Superior temporal gyrus (tissue), 1 donor: ENCODE results near the gene KDM3B.
"Not testable (repeated sequence)": the region's sequence is repeated elsewhere in the genome, so short reads cannot be mapped to it uniquely, and the experiment has no call there.

Experiments
- DNase-seq: peaks from one replicate; pipeline ENCODE4 v3.0.0-alpha.2; 2016; ENCODE audit errors: extremely low spot score

Gene KDM3B, protein sequence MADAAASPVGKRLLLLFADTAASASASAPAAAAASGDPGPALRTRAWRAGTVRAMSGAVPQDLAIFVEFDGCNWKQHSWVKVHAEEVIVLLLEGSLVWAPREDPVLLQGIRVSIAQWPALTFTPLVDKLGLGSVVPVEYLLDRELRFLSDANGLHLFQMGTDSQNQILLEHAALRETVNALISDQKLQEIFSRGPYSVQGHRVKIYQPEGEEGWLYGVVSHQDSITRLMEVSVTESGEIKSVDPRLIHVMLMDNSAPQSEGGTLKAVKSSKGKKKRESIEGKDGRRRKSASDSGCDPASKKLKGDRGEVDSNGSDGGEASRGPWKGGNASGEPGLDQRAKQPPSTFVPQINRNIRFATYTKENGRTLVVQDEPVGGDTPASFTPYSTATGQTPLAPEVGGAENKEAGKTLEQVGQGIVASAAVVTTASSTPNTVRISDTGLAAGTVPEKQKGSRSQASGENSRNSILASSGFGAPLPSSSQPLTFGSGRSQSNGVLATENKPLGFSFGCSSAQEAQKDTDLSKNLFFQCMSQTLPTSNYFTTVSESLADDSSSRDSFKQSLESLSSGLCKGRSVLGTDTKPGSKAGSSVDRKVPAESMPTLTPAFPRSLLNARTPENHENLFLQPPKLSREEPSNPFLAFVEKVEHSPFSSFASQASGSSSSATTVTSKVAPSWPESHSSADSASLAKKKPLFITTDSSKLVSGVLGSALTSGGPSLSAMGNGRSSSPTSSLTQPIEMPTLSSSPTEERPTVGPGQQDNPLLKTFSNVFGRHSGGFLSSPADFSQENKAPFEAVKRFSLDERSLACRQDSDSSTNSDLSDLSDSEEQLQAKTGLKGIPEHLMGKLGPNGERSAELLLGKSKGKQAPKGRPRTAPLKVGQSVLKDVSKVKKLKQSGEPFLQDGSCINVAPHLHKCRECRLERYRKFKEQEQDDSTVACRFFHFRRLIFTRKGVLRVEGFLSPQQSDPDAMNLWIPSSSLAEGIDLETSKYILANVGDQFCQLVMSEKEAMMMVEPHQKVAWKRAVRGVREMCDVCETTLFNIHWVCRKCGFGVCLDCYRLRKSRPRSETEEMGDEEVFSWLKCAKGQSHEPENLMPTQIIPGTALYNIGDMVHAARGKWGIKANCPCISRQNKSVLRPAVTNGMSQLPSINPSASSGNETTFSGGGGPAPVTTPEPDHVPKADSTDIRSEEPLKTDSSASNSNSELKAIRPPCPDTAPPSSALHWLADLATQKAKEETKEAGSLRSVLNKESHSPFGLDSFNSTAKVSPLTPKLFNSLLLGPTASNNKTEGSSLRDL (N-terminal part only)

DNA sequence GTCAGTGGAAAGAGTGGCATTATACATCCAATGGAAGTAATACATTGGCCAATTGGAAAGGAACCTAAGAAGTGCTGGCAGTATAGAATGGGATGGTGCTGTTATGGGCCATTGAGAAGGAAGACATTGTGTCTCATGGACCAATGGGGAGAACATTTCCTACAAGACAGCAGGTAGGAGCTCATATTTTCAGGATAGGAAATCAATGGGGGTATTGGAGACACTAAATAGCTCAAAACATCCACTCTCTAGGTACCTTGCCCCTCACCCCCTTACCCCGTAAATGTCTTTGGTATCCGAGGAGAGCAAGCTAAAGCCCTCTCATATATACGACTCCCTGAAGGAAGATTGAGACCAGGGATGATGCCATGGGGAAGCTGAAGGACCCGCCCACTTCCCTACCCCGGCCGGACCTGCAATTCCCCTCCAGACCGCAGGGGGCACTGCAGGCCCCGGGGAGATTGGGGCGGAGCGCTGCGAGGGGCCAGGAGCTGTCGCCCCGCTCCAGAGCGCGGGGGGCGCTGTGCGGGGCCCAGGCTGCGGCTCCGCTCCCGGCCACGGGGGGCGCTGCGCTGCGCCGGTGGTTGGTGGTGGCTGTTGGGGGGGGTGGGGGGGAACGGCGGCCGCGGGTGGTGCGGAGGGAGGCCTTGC, at the start of gene KDM3B:
Gene KDM3B (plus strand): TSS at position 615 of the 651 bp plus-strand sequence. CDS start 111 bp downstream, outside the sequence.
- DNase-seq, result peak; percentile 74

DNA sequence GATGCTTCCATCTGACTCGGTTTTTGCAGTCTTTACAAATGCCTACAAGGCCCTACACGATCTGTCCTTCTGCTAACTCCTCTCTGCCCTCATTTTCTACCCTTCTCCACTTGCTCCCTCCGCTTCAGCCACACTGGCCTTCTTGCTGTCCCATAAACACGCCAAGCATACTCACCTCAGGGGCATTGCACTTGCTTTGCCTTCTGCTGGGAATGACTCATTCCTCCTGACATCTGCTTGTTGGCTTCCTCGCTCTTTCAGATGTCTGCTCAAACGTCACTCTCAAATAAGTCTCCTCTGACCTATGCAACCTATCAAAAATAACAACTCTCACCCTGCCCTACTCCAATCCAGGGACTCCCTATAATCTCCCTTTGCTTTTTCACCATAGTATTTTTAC, 49.1 kb upstream of the KDM3B start:
- DNase-seq, result no peak

DNA sequence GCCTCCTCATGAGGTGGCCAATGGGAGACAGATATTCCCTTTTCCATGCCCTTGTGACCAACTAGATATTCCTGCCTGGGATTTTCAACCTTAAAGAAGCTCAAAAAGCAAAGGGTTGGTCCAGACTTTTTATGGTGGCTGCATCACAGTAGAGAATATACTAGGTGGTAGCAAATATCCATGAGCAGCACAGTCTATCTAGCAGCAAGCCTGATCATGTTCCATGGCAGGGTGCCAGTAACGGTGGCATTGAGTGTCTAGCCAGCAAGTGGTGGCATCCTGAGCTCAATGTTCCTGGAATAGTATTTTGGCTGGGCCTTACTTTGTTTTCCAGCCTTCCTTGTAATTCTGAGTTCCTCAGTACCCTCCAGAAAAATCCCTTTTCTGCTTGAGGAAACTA, 46.7 kb upstream of the KDM3B start:
- DNase-seq, result no peak

DNA sequence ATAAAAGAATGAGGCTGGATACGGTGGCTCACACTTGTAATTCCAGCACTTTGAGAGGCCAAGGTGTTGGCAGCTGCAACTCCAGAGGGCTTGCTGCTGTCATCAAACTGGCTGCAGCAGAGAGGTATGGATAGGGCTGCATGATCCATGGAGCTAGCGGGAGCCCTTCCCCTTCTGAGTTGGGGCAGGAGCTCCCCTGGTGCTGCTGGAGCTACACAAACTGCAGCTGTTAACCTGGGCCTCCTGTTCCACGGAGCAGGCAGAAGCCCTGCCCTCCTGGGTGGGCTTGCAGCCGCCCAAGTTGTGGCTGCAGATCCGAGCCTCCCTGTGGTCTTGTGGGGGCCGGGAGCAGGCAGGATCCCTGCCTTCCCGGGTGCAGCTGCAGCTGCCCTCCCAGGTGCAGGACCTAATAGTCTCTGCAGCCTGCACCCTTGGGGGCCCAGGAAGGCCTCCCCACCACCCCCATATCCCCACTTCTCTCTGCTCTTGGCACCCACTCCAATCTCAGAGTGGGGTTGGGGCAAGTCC, 36.7 kb upstream of the KDM3B start:
- no peak for DNase-seq

DNA sequence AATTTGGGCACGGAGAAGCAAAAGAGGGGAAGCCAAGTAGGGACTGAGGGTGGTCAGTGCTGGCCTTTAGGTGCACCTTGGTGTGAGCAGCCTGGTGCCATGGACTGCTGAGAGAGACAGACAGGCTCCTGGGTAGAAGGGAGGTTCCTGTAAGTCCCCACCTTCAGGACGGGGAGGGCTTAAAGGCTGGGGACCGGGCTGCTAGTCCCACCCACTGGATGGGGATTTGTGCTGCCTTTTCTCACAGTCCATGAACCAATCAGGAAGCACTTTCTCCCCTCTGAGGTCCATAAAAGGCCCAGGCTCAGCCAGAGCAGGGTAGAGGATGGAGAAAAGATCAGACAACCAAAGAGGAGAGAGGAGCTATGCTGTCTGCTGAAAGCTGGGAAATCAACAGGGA, 36.1 kb upstream of the KDM3B start:
- DNase-seq, result no peak

DNA sequence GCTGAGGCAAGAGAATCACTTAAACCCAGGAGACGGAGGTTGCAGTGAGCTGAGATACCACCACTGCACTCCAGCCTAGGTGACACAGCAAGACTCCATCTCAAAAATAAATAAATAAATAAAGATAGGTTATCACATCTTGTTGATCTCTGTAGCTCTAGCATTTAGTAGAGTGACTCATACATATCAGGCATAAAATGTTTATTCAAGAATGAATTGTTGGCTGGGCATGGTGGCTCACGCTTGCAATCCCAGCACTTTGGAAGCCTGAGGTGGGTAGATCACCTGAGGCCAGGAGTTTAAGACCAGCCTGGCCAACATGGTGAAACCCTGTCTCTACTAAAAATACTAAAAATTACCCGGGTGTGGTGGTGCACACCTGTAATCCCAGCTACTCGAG, 34.3 kb upstream of the KDM3B start:
- DNase-seq, result not testable (repeated sequence)

DNA sequence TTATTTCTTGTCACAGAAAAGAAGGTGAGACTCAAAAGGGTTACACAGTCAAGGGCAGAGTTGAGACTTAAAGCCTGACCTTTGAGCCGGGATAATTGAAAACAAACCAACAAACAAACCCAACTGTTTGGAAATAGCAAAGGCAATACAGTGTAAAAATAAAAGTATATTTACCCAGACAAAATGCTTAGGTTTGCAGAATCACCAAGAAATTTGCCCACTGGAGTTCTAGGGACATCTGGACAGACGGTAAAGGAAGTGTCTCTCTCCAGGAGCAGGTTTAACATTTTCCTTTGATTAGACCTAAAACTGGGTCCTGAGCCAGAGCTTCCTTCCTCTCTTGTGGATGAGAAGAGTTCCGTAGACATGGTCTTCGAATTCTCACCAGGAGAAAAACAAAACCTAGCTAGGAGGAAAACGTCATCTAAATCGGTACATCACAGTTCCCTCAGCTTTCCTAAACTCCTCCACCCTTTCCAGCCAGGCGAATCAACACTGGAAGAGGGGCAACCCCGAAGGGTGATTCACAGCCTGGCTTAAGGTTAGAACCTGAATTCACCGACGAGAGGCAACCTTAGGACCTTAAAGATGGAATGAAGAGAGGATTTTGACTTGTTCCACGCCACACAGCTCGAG, 21.6 kb upstream of the KDM3B start:
- DNase-seq, result no peak

DNA sequence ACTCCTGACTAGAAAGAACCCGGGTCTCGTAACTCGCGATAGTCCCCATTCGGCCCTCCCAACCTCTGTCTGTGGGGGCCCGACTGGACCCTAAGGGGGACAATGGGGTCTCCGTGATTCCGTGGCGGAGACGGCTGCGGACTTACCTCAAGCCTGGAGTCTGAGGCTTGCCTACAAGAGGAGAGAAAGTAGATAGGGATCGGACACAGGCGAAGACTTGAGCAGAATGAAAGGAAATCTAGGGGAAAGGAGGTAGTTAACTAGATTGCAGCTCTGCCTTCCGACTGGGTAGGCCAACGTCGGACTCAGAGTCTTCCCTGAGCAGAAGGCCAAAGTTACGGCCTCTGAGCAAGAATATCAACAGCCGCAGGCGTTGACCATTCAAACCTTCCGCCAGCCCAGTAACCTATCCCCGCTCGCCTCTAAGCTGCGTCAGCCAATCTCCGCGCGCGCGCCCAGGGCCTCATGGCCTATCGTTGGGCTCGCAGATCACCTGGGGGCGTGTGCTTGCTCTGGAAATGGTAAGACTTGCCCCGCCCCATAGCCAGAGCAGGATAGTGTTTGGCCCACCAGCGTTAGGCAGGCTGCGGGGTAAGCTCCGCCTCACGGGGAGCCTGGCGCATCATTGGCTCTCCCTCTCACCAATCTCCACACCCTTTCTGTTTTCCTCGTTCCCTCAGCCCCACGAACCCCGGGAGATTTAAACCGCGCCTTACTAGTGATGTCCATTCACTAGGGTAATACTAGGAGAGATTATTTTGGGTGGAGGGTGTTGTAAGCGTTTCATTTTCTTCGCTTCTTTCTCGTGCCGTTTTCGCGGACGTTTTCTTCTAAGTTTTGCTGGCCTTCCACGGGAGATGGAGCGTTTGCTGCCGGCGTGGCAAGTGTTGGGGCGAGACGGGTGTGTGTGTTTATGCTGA, 20.8 kb upstream of the KDM3B start, which contains the start of gene CDC25C:
Gene CDC25C (minus strand): TSS at position 356 of the 920 bp plus-strand sequence. CDS start 624 bp downstream, outside the sequence.
- peak; percentile 98 for DNase-seq

DNA sequence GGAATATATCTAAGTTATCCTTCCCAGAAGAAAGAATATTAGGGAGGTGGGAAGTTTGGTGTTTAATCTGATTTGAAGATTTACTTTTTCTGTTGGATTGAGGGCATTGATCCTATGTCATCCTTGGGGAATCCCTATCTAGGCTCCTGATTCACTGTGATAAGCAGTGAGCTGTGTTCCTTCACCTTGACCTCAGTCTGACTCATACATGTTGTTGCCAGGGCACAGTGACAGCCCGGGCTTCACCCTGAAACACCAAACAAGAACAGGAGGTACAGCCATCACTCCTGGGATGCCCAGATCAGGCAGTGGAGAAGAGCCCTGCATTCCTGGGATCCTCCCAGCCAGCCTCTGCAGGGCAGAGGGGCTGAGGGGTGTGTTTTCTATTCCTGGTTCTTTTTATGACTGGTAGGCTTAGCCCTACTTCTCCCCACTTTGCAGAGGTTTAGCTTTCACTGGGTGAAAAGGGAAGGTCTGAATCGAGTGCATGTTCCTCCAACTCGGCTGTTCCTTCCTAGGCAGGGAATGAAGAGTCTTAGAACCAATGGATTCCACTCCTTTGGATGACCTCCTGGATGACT, 17.5 kb upstream of the KDM3B start:
- DNase-seq, result no peak

DNA sequence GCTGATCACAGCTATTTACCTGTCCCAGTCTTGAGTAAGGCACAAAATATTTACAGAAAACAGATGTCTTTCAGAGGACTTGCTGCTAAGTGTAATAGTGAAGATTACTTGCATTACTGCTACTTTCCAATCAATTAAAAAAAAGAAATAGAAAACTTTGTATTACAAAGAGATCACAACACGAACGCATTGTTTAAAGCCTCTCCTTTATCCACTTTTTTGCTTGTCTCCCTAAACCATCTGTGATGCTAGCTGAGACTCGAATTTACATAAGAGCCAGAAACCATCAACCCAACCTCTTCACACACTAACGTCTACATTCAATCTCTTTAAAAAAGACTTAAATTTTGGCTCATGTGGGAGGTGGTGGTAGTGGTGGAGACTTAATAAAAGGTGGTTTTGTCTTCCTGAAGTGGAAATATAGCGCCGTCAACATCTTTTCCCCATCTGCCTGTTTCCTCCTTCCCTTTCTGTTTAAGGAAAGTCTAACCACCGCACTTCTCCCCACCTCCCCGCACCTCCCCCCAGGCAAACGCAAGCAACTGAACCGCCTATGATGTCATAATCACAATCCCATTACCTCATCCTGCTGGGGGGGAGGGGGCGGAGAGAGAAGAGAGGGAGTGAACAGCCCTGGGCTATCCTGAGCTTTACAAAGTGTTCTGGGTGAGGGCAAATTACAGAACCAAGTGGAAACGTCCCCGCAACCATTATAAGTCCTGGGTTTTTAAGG, 15.4 kb upstream of the KDM3B start:
- DNase-seq, result peak; percentile 92

DNA sequence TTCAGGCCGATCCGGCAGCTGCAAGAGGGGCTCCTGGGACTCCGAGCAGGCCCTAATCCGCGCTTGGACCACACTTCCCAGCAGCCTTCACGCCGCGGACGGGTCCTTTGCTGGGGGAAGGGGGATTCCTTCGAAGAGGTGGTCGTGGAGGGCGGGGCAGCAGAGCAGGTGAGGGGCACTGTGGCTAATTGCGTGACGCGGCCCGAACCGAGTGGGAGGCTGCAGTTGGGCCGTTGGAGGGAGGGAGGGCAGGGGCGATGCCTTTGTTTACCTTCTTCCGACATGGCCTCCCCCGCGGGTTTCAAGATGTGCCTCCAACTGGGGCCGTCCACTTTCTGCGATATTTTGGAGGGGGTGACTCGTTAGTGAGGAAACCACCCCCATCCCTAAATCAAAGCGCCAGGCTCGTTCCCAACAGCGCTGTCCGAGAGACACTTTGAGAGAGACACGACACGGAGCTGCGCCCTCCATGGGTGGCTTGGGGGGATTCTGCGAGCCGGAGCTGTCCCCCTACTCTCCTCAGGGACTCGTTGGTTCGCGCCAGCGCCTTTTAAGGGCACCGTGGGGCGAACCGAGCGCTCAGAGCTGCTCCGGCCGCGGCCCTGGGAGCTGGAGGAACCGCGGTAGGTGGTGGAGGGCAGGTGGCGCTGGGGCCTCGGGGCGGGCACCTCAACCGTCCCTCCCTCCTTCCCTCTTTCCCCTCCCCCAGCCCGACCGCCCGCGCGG, 14.6 kb upstream of the KDM3B start, which contains the start of gene FAM53C:
Gene FAM53C (plus strand): TSS at position 582 of the 726 bp plus-strand sequence. CDS start 3,070 bp downstream, outside the sequence.
- peak; percentile 94 for DNase-seq

DNA sequence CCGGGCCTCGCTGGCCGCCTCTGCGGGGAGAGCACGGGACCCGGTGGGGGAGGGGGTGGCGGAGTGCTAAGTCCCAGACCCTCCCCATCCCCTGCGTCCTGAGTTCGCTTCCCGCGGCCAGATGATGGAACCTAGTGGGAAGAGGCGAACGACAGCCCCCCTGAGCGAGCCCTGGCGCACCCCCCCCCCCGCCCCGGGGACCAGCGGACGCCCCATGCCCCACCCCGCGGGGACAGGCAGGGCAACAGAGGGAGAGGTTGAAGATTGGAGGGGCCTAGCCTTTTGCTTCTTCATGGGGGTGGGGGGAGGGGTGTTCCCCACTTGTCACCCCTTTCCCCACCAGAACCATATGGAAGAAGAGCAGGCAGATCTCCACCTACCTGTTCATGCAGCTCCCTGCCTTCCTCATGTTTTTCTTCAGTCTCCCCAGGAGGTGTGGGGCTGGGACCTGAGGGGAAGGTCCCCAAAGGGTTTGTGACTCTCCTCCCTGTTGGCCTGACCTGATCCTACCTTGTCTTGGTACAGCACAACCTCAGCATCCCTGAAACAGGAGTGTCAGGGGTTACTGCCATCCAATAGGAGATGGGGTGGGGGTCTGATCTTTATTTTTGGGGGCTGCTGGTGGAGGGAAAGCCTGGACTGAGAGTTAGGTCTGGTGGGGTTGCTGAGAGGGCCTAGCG, 13.9 kb upstream of the KDM3B start:
- no peak for DNase-seq

DNA sequence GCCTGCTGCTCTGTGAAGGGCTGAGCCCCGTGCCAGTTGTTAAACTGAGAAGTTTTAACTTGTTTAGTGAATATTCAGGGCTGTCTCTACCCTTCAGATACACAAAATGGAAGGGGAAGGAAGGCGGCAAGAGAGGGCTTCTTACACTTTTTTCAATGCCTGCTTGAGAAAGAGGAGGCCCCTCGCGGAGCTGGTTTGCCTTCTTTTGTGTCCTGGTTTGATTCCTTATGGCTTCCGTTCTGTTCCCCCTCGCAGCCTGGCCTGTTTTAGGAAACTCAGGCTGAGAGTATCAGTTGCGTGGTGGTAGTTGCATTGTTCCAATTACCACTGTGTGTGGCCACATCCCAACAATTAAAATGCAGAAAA, 13.4 kb upstream of the KDM3B start:
- peak; percentile 54 for DNase-seq

DNA sequence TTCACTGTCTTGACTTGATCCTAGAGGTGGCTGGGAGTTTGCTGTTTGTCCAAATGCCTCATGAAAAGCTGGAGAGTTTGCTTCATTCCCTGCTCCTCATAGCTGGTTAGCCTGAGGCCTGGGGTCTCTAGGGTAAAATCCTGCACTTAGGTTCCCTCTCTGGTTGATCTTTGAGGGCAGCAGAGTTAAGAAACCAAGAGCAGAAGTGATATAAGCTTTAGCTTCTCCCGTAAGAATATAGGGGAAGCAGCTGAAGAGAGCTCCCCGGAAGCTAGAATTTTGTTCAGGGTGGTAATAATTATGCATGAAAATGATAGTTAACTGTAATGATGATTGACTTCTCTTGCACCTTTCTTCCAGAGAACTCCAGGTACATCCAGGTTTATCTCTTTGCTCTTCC, 13.0 kb upstream of the KDM3B start:
- no peak for DNase-seq

DNA sequence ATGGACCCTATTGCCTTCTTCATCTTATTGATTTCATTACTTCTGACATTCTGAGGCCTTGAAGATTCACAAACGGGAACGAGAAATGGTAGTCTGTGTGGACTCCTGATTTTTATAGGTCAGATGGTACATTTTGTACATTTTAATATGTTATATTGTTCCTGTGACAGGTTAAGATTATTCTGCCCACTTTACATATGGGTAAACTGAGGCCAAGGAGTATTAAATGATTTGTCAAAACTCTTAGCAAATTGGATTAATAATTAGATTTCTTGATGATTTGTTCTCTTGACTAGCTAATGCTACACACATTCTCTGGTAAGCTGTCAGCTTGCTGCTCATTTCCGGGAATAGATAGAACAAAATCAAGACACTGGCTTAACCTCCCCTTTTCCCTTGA, 12.5 kb upstream of the KDM3B start:
- no peak for DNase-seq

DNA sequence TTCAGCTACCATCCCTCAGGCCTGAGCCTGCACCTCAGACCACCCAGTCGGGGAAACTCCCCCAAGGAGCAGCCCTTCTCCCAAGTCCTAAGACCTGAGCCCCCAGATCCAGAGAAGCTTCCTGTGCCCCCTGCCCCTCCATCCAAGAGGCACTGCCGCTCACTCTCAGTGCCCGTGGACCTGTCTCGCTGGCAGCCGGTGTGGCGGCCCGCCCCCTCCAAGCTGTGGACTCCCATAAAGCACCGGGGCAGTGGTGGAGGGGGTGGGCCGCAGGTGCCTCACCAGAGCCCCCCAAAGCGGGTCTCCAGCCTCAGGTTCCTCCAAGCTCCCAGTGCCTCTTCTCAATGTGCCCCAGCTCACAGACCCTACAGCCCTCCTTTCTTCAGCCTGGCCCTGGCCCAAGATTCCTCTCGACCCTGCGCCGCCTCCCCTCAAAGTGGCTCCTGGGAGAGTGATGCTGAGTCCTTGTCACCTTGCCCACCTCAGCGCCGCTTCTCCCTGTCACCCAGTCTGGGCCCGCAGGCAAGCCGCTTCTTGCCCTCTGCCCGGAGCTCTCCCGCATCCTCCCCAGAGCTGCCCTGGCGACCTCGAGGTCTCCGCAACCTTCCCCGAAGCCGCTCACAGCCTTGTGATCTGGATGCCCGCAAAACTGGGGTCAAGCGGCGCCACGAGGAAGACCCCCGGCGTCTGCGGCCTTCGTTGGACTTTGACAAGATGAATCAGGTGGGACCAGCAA, 7.4 kb upstream of the KDM3B start:
- DNase-seq, result no peak
